HG03097 (cell line): ENCODE data around the gene DSCAML1.
"Not testable (repeated sequence)": the region's sequence is repeated elsewhere in the genome, so short reads cannot be mapped to it uniquely, and the experiment has no call there.

Source experiments
- ATAC-seq: cut with Tn5 transposase; IDR thresholded peaks from one replicate; pipeline ENCODE4 v1.9.1; 2021; ENCODE audit not compliant: unreplicated experiment, low FRiP score

Gene DSCAML1

GRCh38 chr11:117820071-117820470 lies 23.1 kb upstream of the DSCAML1 start:
- no peak for ATAC-seq

- no peak for ATAC-seq
These were observed 22.4 kb upstream of the DSCAML1 start for GRCh38 chr11:117819096-117820040.

- ATAC-seq: peak; percentile 20
These were observed 21.2 kb upstream of the DSCAML1 start for GRCh38 chr11:117818041-117818873.

GRCh38 chr11:117817368-117818040 lies 20.5 kb upstream of the DSCAML1 start:
- peak; percentile 17 for ATAC-seq

- ATAC-seq: no peak
These were observed 19.9 kb upstream of the DSCAML1 start for GRCh38 chr11:117816846-117817367.

GRCh38 chr11:117816151-117816741 lies 19.2 kb upstream of the DSCAML1 start:
- ATAC-seq: no peak

- peak; percentile 45 for ATAC-seq
These were observed 18.3 kb upstream of the DSCAML1 start for GRCh38 chr11:117815262-117815803.

- ATAC-seq: peak; percentile 36
These were observed 17.8 kb upstream of the DSCAML1 start for GRCh38 chr11:117814766-117815261.

- ATAC-seq: no peak
These were observed 17.3 kb upstream of the DSCAML1 start for GRCh38 chr11:117814204-117814765.

GRCh38 chr11:117810056-117810451 lies 13.0 kb upstream of the DSCAML1 start:
- not testable (repeated sequence) for ATAC-seq

- ATAC-seq: peak; percentile 62
These were observed 12.4 kb upstream of the DSCAML1 start for GRCh38 chr11:117809236-117810055.

- ATAC-seq: no peak
These were observed 11.8 kb upstream of the DSCAML1 start for GRCh38 chr11:117808784-117809183.

- no peak for ATAC-seq
These were observed 10.7 kb upstream of the DSCAML1 start for GRCh38 chr11:117807482-117808327.

- no peak for ATAC-seq
These were observed 9.8 kb upstream of the DSCAML1 start for GRCh38 chr11:117806846-117807245.

GRCh38 chr11:117805045-117805444 lies 8.0 kb upstream of the DSCAML1 start:
- no peak for ATAC-seq

- no peak for ATAC-seq
These were observed 6.9 kb upstream of the DSCAML1 start for GRCh38 chr11:117803896-117804295.

- no peak for ATAC-seq
These were observed 2.6 kb upstream of the DSCAML1 start for GRCh38 chr11:117799634-117800033.

- no peak for ATAC-seq
These were observed 552 bp downstream of the DSCAML1 start for GRCh38 chr11:117796456-117796871.
